Neural cell (in vitro differentiated cells): ENCODE data around the gene GTF2H3. TPM values are rescaled to one million over a fixed set of nuclear protein-coding genes. Genes with fewer than 3 reads are reported as not detected.

Experiments
- H2AFZ ChIP-seq: fragments of 200-600, 300-800 bp; sonication (generic), shearing (Covaris generic); 2 replicates; pipeline ENCODE4 v1.6.0; 2014; ENCODE audit warnings: low read depth, mild to moderate bottlenecking, antibody characterized with exemption, low read length, moderate library complexity
- H3F3A ChIP-seq: fragments of 200-600 bp; shearing (Covaris generic); 2 replicates; pipeline ENCODE4 v1.6.1; 2016; ENCODE audit warnings: mild to moderate bottlenecking, moderate library complexity, mixed read lengths, antibody characterized with exemption, low read length; ENCODE audit not compliant: insufficient read depth, poor library complexity, severe bottlenecking
- H3K27ac ChIP-seq: fragments of 200-600, 300-800 bp; sonication (generic), shearing (Covaris generic); 2 replicates; pipeline ENCODE4 v1.5.1; 2014; ENCODE audit warnings: mild to moderate bottlenecking, low read length, moderate library complexity
- H3K27me3 ChIP-seq: fragments of 300-800, 200-600 bp; sonication (generic), shearing (Covaris generic); 2 replicates; pipeline ENCODE4 v1.6.0; 2014; ENCODE audit warnings: mild to moderate bottlenecking, low read depth, low read length, moderate library complexity; ENCODE audit not compliant: insufficient read depth
- H3K36me3 ChIP-seq: fragments of 300-800, 200-600 bp; sonication (generic), shearing (Covaris generic); 2 replicates; pipeline ENCODE4 v1.5.1; 2014; ENCODE audit warnings: mild to moderate bottlenecking, antibody characterized with exemption, low read length, moderate library complexity; ENCODE audit not compliant: insufficient read depth
- H3K4me2 ChIP-seq: fragments of 300-800, 200-600 bp; sonication (generic), shearing (Covaris generic); 2 replicates; pipeline ENCODE4 v1.6.0; 2014; ENCODE audit warnings: mild to moderate bottlenecking, low read length
- H3K4me3 ChIP-seq: fragments of 300-800, 200-600 bp; sonication (generic), shearing (Covaris generic); 2 replicates; pipeline ENCODE4 v1.5.1; 2014; ENCODE audit warnings: mild to moderate bottlenecking, low read length, moderate library complexity
- H3K79me2 ChIP-seq: fragments of 200-600 bp; shearing (Covaris generic); replicated peaks from 2 replicates; pipeline ENCODE4 v1.6.0; 2014; ENCODE audit warnings: mild to moderate bottlenecking, low read length, moderate library complexity; ENCODE audit not compliant: insufficient read depth
- H3K9ac ChIP-seq: fragments of 300-800, 200-600 bp; sonication (generic), shearing (Covaris generic); 2 replicates; pipeline ENCODE4 v1.6.1; 2016; ENCODE audit warnings: mild to moderate bottlenecking, low read length, mixed read lengths
- H3K9me2 ChIP-seq: fragments of 200-600 bp; shearing (Covaris generic); 2 replicates; pipeline ENCODE4 v1.6.1; 2016; ENCODE audit warnings: mild to moderate bottlenecking, low read length, mixed read lengths; ENCODE audit not compliant: insufficient read depth
- H3K9me3 ChIP-seq: fragments of 200-600, 300-800 bp; sonication (generic), shearing (Covaris generic); 2 replicates; pipeline ENCODE4 v1.6.1; 2016; ENCODE audit warnings: mild to moderate bottlenecking, mixed run types, low read length, moderate library complexity, mixed read lengths
- H4K20me1 ChIP-seq: fragments of 200-600 bp; shearing (Covaris generic); 2 replicates; pipeline ENCODE4 v1.6.1; 2016; ENCODE audit warnings: mild to moderate bottlenecking, mixed run types; ENCODE audit not compliant: insufficient read depth
- CTCF ChIP-seq: fragments of 450-650 bp; IDR thresholded peaks from 2 replicates; pipeline ENCODE4 v1.5.1; 2014; ENCODE audit warnings: antibody characterized with exemption, mild to moderate bottlenecking, moderate library complexity; ENCODE audit not compliant: poor library complexity, severe bottlenecking
- EP300 ChIP-seq: fragments of 450-650 bp; conservative IDR thresholded peaks from 2 replicates; pipeline ENCODE4 v1.6.1; 2014; ENCODE audit warnings: antibody characterized with exemption, mild to moderate bottlenecking, moderate library complexity; ENCODE audit not compliant: poor library complexity, severe bottlenecking
- EZH2 ChIP-seq: fragments of 200-600, 300-800 bp; shearing (Covaris generic), sonication (generic); IDR thresholded peaks from 2 replicates; pipeline ENCODE4 v1.6.1; 2014; ENCODE audit warnings: antibody characterized with exemption, low read length, borderline replicate concordance, mild to moderate bottlenecking; ENCODE audit not compliant: insufficient read depth, poor library complexity, severe bottlenecking
- MXI1 ChIP-seq: fragments of 450-650 bp; conservative IDR thresholded peaks from 2 replicates; pipeline ENCODE4 v1.6.1; 2014; ENCODE audit warnings: antibody characterized with exemption, mild to moderate bottlenecking; ENCODE audit not compliant: poor library complexity, severe bottlenecking
- POLR2AphosphoS5 ChIP-seq: IDR thresholded peaks from 2 replicates; pipeline ENCODE4 v1.6.1; 2012
- RAD21 ChIP-seq: fragments of 450-650 bp; conservative IDR thresholded peaks from 2 replicates; pipeline ENCODE4 v1.6.1; 2014; ENCODE audit warnings: antibody characterized with exemption, mild to moderate bottlenecking, moderate library complexity
- REST ChIP-seq: IDR thresholded peaks from 2 replicates; pipeline ENCODE4 v1.6.1; 2012; ENCODE audit warnings: borderline replicate concordance
- SMC3 ChIP-seq: fragments of 450-650 bp; conservative IDR thresholded peaks from 2 replicates; pipeline ENCODE4 v1.6.1; 2014; ENCODE audit warnings: antibody characterized with exemption, mild to moderate bottlenecking, moderate library complexity; ENCODE audit not compliant: poor library complexity
- TAF1 ChIP-seq: IDR thresholded peaks from 2 replicates; pipeline ENCODE4 v1.6.1; 2012; ENCODE audit warnings: low read depth
- polyA plus RNA-seq: library from polyadenylated mRNA; depleted of rRNA; stranded (reverse); fragments of >200 nt; gene quantifications from 2 replicates; pipeline ENCODE4 v1.2.3, GENCODE V29; 2014

Gene GTF2H3
- polyA plus RNA-seq, 1 donor from 2014 or later: 47.8 TPM

- H3K9me2 ChIP-seq: no peaks in the 10 kb centered on the region
- no peaks in the 10 kb centered on the region for H3K27me3 ChIP-seq
- H3K79me2 ChIP-seq: no peaks in the 10 kb centered on the region
- H3K9me3 ChIP-seq: no peaks in the 10 kb centered on the region
- H3K9ac ChIP-seq: no peak overlapping the region
- H3K27ac ChIP-seq: no peak overlapping the region
- H4K20me1 ChIP-seq: no peaks in the 10 kb centered on the region
- H3K4me3 ChIP-seq: no peak overlapping the region
- TF ChIP-seq EZH2 (no peak), MXI1 (no peak), REST (no peak), EP300 (no peak), POLR2AphosphoS5 (no peak), RAD21 (no peak), CTCF (no peak), TAF1 (no peak), SMC3 (no peak)
- H3K4me2 ChIP-seq: no peak overlapping the region
- H2AFZ ChIP-seq: no peak overlapping the region
- peaks cover 11% of the 10 kb centered on the region for H3K36me3 ChIP-seq
- no peaks in the 10 kb centered on the region for H3F3A ChIP-seq
Measured at GRCh38 chr12:123614110-123614509, 19.5 kb upstream of the GTF2H3 start.

- Histone ChIP-seq H2AFZ (no peak overlapping the region), H3K79me2 (no peaks in the 10 kb centered on the region), H3F3A (no peaks in the 10 kb centered on the region), H3K9me2 (no peaks in the 10 kb centered on the region), H3K27ac (no peak overlapping the region), H4K20me1 (no peaks in the 10 kb centered on the region), H3K36me3 (peaks cover 11% of the 10 kb centered on the region), H3K9ac (no peak overlapping the region), H3K9me3 (no peaks in the 10 kb centered on the region), H3K27me3 (no peaks in the 10 kb centered on the region), H3K4me2 (no peak overlapping the region), H3K4me3 (no peak overlapping the region)
- TF ChIP-seq MXI1 (no peak), EP300 (no peak), EZH2 (no peak), RAD21 (no peak), CTCF (no peak), TAF1 (no peak), REST (no peak), SMC3 (no peak), POLR2AphosphoS5 (no peak)
Measured at GRCh38 chr12:123614531-123614930, 19.1 kb upstream of the GTF2H3 start.
